Endodermal cell (in vitro differentiated cells): Measurements from ENCODE around the gene ASRGL1. TPM values are rescaled to one million over a fixed set of nuclear protein-coding genes. Genes with fewer than 3 reads are reported as not detected.

Experiments used
- DNase-seq: peaks from one replicate; pipeline ENCODE4 v3.0.0-alpha.2; 2017
- H3K27ac ChIP-seq: 2 replicates; pipeline ENCODE4 v1.5.1; 2013; ENCODE audit warnings: mild to moderate bottlenecking, low read depth, low read length, moderate library complexity
- H3K27me3 ChIP-seq: 2 replicates; pipeline ENCODE4 v1.6.1; 2013; ENCODE audit warnings: mild to moderate bottlenecking, low read length, moderate library complexity; ENCODE audit not compliant: insufficient read depth, control insufficient read depth, poor library complexity, severe bottlenecking
- H3K36me3 ChIP-seq: 2 replicates; pipeline ENCODE4 v1.7.0; 2013; ENCODE audit warnings: mild to moderate bottlenecking, low read length, moderate library complexity; ENCODE audit not compliant: control insufficient read depth, insufficient read depth
- H3K4me1 ChIP-seq: one replicate; pipeline ENCODE4 v1.7.0; 2013; ENCODE audit warnings: low read length; ENCODE audit not compliant: control insufficient read depth, insufficient read depth
- H3K4me3 ChIP-seq: 2 replicates; pipeline ENCODE4 v1.5.1; 2013; ENCODE audit warnings: mild to moderate bottlenecking, low read length, moderate library complexity
- H3K9ac ChIP-seq: 2 replicates; pipeline ENCODE4 v1.6.1; 2013; ENCODE audit warnings: mild to moderate bottlenecking, low read length, moderate library complexity; ENCODE audit not compliant: poor library complexity, severe bottlenecking; ENCODE audit errors: extremely low read depth
- H3K9me3 ChIP-seq: 2 replicates; pipeline ENCODE4 v1.6.1; 2013; ENCODE audit warnings: mild to moderate bottlenecking, low read length, moderate library complexity; ENCODE audit not compliant: control insufficient read depth
- H3K27ac Mint-ChIP-seq: 2 replicates; pipeline ENCODE4 v1.8.0; 2020; ENCODE audit warnings: mixed read lengths
- H3K27me3 Mint-ChIP-seq: 2 replicates; pipeline ENCODE4 v1.8.0; 2021; ENCODE audit warnings: mild to moderate bottlenecking, mixed read lengths; ENCODE audit not compliant: insufficient read depth
- H3K36me3 Mint-ChIP-seq: 2 replicates; pipeline ENCODE4 v1.8.0; 2020; ENCODE audit warnings: low read depth, mixed read lengths
- H3K4me1 Mint-ChIP-seq: 2 replicates; pipeline ENCODE4 v1.8.0; 2020; ENCODE audit warnings: mixed read lengths
- H3K4me3 Mint-ChIP-seq: 2 replicates; pipeline ENCODE4 v1.8.0; 2020; ENCODE audit warnings: mild to moderate bottlenecking, moderate library complexity, mixed read lengths
- H3K9me3 Mint-ChIP-seq: 2 replicates; pipeline ENCODE4 v1.8.0; 2020; ENCODE audit warnings: mild to moderate bottlenecking, mixed read lengths
- CTCF ChIP-seq: fragments of 200-600 bp; sonication (generic); conservative IDR thresholded peaks from 2 replicates; pipeline ENCODE4 v1.5.0; 2021; ENCODE audit warnings: antibody characterized with exemption, mild to moderate bottlenecking
- WGBS, 2 experiments: methylation state at CpG; one replicate each; pipeline versions ENCODE4 v1.1.5 to v1.1.7; 2013; ENCODE audit warnings: missing lambda C conversion rate in 2 of 2, mixed read lengths in 1 of 2; ENCODE audit not compliant: insufficient coverage in 1 of 2, insufficient read length in 1 of 2; 5-methylcytosine and 5-hydroxymethylcytosine counted together
- total RNA-seq, 2 donors: library from RNA; stranded (reverse); fragmentation: NEBNext Ultra II Directional in 1 of 2; extraction: Animal tissue kit (Norgen Biotek cat#: 25700) in 1 of 2; gene quantifications; 2 replicates in 1 of 2; 3 replicates in 1 of 2; pipeline ENCODE4 v1.2.1, GENCODE V29; 2021

ASRGL1 gene
- total RNA-seq, 2 donors from 2014 or later: 39.8 to 61.8 TPM

- H3K27me3 ChIP-seq: no peaks in the 10 kb centered on the region
- H3K9me3 Mint-ChIP-seq: no peaks in the 10 kb centered on the region
- H3K27me3 Mint-ChIP-seq: no peaks in the 10 kb centered on the region
- H3K36me3 Mint-ChIP-seq: no peaks in the 10 kb centered on the region
- peaks cover 24% of the 10 kb centered on the region for H3K4me1 Mint-ChIP-seq
- peaks cover 4% of the 10 kb centered on the region for H3K4me1 ChIP-seq
- 92 to 93% methylated on average over 6 to 12 of the region's 12 CpGs for WGBS, 2 experiments
- DNase-seq: no peak
- no peak overlapping the region for H3K9ac ChIP-seq
- TF ChIP-seq CTCF: no peak
- no peaks in the 10 kb centered on the region for H3K9me3 ChIP-seq
- no peak overlapping the region for H3K4me3 Mint-ChIP-seq
- no peak overlapping the region for H3K27ac ChIP-seq
- H3K4me3 ChIP-seq: no peak overlapping the region
- no peak overlapping the region for H3K27ac Mint-ChIP-seq
- no peaks in the 10 kb centered on the region for H3K36me3 ChIP-seq
Measured at GRCh38 chr11:62402960-62403730, 65.9 kb downstream of the ASRGL1 start.

GRCh38 chr11:62404435-62404834 is 67.2 kb downstream of the ASRGL1 start:
- DNase-seq: no peak
- Histone ChIP-seq H3K9me3 (no peaks in the 10 kb centered on the region), H3K27ac (no peak overlapping the region), H3K4me1 (peaks cover 4% of the 10 kb centered on the region), H3K9ac (no peak overlapping the region), H3K4me3 (no peak overlapping the region), H3K27me3 (no peaks in the 10 kb centered on the region), H3K36me3 (no peaks in the 10 kb centered on the region)
- Mint-ChIP-seq H3K4me1 (peaks cover 11% of the 10 kb centered on the region), H3K9me3 (no peaks in the 10 kb centered on the region), H3K27ac (no peak overlapping the region), H3K36me3 (no peaks in the 10 kb centered on the region), H3K27me3 (no peaks in the 10 kb centered on the region), H3K4me3 (no peak overlapping the region)
- WGBS, 2 experiments: 89 to 92% methylated on average over 4 to 6 of the region's 6 CpGs
- TF ChIP-seq CTCF: no peak

- 87 to 92% methylated on average over 4 to 5 of the region's 5 CpGs for WGBS, 2 experiments
- Mint-ChIP-seq H3K9me3 (no peaks in the 10 kb centered on the region), H3K4me3 (no peak overlapping the region), H3K27ac (no peak overlapping the region), H3K4me1 (peaks cover 11% of the 10 kb centered on the region), H3K27me3 (no peaks in the 10 kb centered on the region), H3K36me3 (no peaks in the 10 kb centered on the region)
- Histone ChIP-seq H3K27ac (no peak overlapping the region), H3K36me3 (no peaks in the 10 kb centered on the region), H3K4me3 (no peak overlapping the region), H3K9me3 (no peaks in the 10 kb centered on the region), H3K4me1 (peaks cover 4% of the 10 kb centered on the region), H3K9ac (no peak overlapping the region), H3K27me3 (no peaks in the 10 kb centered on the region)
- no peak for TF ChIP-seq CTCF
- no peak for DNase-seq
Measured at GRCh38 chr11:62404901-62405300, 67.7 kb downstream of the ASRGL1 start.
